Panc1 (cell line): ENCODE results near the gene CST11. TPM values are rescaled to one million over a fixed set of nuclear protein-coding genes. Genes with fewer than 3 reads are reported as not detected.

ENCODE experiments used
- ATAC-seq: fragments of 200-7000 bp; cut with Tn5 transposase; 2 replicates; pipeline ENCODE4 v1.9.1; 2020; ENCODE audit warnings: mild to moderate bottlenecking, moderate library complexity
- Bru-seq: library from RNA; stranded (reverse); fragments of 400-500 nt; gene quantifications from one replicate; lab custom pipeline; 2021; lab: Mats Ljungman, UMichigan
- BruChase-seq, 2 experiments: library from RNA; stranded (reverse); fragments of 400-500 nt; gene quantifications; one replicate each; lab custom pipeline; 2021; lab: Mats Ljungman, UMichigan
- BruUV-seq: library from RNA; stranded (reverse); fragments of 400-500 nt; replicated peaks from 2 replicates; lab custom pipeline; 2021; lab: Mats Ljungman, UMichigan
- CTCF ChIA-PET: fragments of 300-600 bp; sonication (Branson Sonifier 250); formaldehyde crosslinking; loops from one replicate; lab custom pipeline; 2022; ENCODE audit warnings: antibody characterized with exemption; lab: Charles Lee
- POLR2A ChIA-PET: fragments of 300-600 bp; sonication (Branson Sonifier 250); formaldehyde crosslinking; loops from one replicate; lab custom pipeline; 2022; ENCODE audit warnings: antibody characterized with exemption; lab: Charles Lee
- DNase-seq: peaks from one replicate; pipeline ENCODE4 v3.0.0-alpha.2; 2010; ENCODE audit warnings: low read depth, low spot score
- H3K27ac ChIP-seq: 2 replicates; pipeline ENCODE4 v1.5.1; 2011; ENCODE audit warnings: mild to moderate bottlenecking, low read length, inconsistent platforms
- H3K27me3 ChIP-seq: fragments of 200-500 bp; sonication (Bioruptor generic); 2 replicates; pipeline ENCODE4 v1.6.0; 2014; ENCODE audit warnings: low read length, inconsistent platforms; ENCODE audit not compliant: control insufficient read depth, insufficient read depth
- H3K36me3 ChIP-seq: fragments of 200-500 bp; sonication (Bioruptor generic); 2 replicates; pipeline ENCODE4 v1.5.1; 2014; ENCODE audit warnings: inconsistent platforms, mild to moderate bottlenecking, low read length, moderate library complexity; ENCODE audit not compliant: control insufficient read depth, insufficient read depth
- H3K4me1 ChIP-seq: 2 replicates; pipeline ENCODE4 v1.5.1; 2011; ENCODE audit warnings: inconsistent platforms, mild to moderate bottlenecking, low read length, moderate library complexity; ENCODE audit not compliant: control insufficient read depth, insufficient read depth
- H3K4me3 ChIP-seq, 2 experiments: 2 replicates each; pipeline ENCODE4 v1.5.1; 2011 to 2012; ENCODE audit warnings: low read depth in 2 of 2, low read length in 2 of 2, mild to moderate bottlenecking in 2 of 2, inconsistent platforms in 1 of 2, moderate library complexity in 1 of 2
- H3K9me3 ChIP-seq: fragments of 200-500 bp; sonication (Bioruptor generic); 2 replicates; pipeline ENCODE4 v1.5.1; 2014; ENCODE audit warnings: low read depth, mild to moderate bottlenecking, inconsistent platforms, low read length, moderate library complexity; ENCODE audit not compliant: control insufficient read depth, insufficient read depth
- CTCF ChIP-seq: fragments of 450-650 bp; IDR thresholded peaks from 2 replicates; pipeline ENCODE4 v1.5.1; 2017; ENCODE audit warnings: mild to moderate bottlenecking
- POLR2AphosphoS5 ChIP-seq: IDR thresholded peaks from 2 replicates; pipeline ENCODE4 v1.6.1; 2012; ENCODE audit warnings: mild to moderate bottlenecking, low read depth, low read length, moderate library complexity
- REST ChIP-seq, 2 experiments: IDR thresholded peaks; 2 replicates each; pipeline ENCODE4 v1.6.1; 2011 to 2012; ENCODE audit warnings: low read depth in 2 of 2, control low read depth in 1 of 2, low read length in 1 of 2, mild to moderate bottlenecking in 1 of 2, moderate library complexity in 1 of 2; ENCODE audit not compliant: insufficient read depth in 1 of 2
- SIN3A ChIP-seq: IDR thresholded peaks from 2 replicates; pipeline ENCODE4 v1.6.1; 2012; ENCODE audit warnings: low read depth, mild to moderate bottlenecking, low read length, moderate library complexity, borderline replicate concordance; ENCODE audit not compliant: insufficient read depth
- TCF7L2 ChIP-seq: IDR thresholded peaks from 2 replicates; pipeline ENCODE4 v1.6.1; 2011; ENCODE audit warnings: mild to moderate bottlenecking, low read depth, low read length, inconsistent platforms
- in situ Hi-C: cut with HindIII; loops from 2 replicates; pipeline ENCODE4 v1.10.0; 2016; ENCODE audit warnings: low sequenced_read_pairs, low pct_unique_long_range_greater_than_20kb
- intact Hi-C: fragments of 100-400 bp; cut with micrococcal nuclease; formaldehyde crosslinking; loops from one replicate; pipeline ENCODE4 v1.10.0; 2022; ENCODE audit not compliant: unreplicated experiment
- long read RNA-seq: library from polyadenylated mRNA; unstranded; transcript quantifications from one replicate; pipeline ENCODE4 v2.0.0, GENCODE V29; 2021; ENCODE audit not compliant: unreplicated experiment
- polyA plus RNA-seq: library from polyadenylated mRNA; unstranded; fragments of >200 nt; gene quantifications from one replicate; pipeline ENCODE4 v1.2.1, GENCODE V29; 2012; ENCODE audit warnings: missing spikeins; ENCODE audit not compliant: insufficient read length
- total RNA-seq: library from RNA; stranded (reverse); gene quantifications from one replicate; pipeline ENCODE4 v1.2.1, GENCODE V29; 2021; ENCODE audit not compliant: unreplicated experiment

The CST11 gene
- total RNA-seq (not detected), Bru-seq, nascent RNA (not detected), BruChase-seq, experiment 1, labeled RNA remaining after a 2-hour chase (not detected), BruChase-seq, experiment 2, labeled RNA remaining after a 6-hour chase (not detected)
- not detected for polyA plus RNA-seq
- long read RNA-seq = 0 reads

- ATAC-seq (no peak), DNase-seq (no peak)
- no peaks in the 10 kb centered on the region for H3K27me3 ChIP-seq
- TF ChIP-seq TCF7L2 = no peak
- no peak for TF ChIP-seq SIN3A
- TF ChIP-seq CTCF = no peak
- no peaks in the 10 kb centered on the region for H3K36me3 ChIP-seq
- no peak within 1 kb of the TSS for H3K4me3 ChIP-seq
- H3K27ac ChIP-seq = no peak within 1 kb of the TSS
- in situ Hi-C loops = no loop called here
- no peaks in the 10 kb centered on the region for H3K9me3 ChIP-seq
- intact Hi-C loops = no loop called here
- no peaks in the 10 kb centered on the region for H3K4me1 ChIP-seq
- ChIA-PET CTCF (no interaction called here), POLR2A (no interaction called here)
- BruUV-seq = no TSS peak
Observed at GRCh38 chr20:23452776-23453175, at the start of gene CST11. Gene CST11, minus strand, starts transcription at chr20:23452876. Its CDS starts 65 bp downstream, at chr20:23452811.

- TF ChIP-seq TCF7L2 = no peak
- no peak for TF ChIP-seq SIN3A
- no peak for TF ChIP-seq CTCF
- TF ChIP-seq REST (IDR thresholded peaks at IDR 0.05; ENCODE audit: insufficient read depth in 1 of 2, low read depth in 2 of 2, low read length in 1 of 2) = no peak
- no peak for TF ChIP-seq POLR2AphosphoS5
- Histone ChIP-seq H3K4me3 (no peak overlapping the region), H3K27me3 (peaks cover 3% of the 10 kb centered on the region), H3K4me1 (no peaks in the 10 kb centered on the region), H3K36me3 (no peaks in the 10 kb centered on the region), H3K27ac (no peak overlapping the region), H3K9me3 (no peaks in the 10 kb centered on the region)
- ATAC-seq (no peak), DNase-seq (no peak)
- BruUV-seq = no TSS peak
- POLR2A ChIA-PET = no interaction called here
- in situ Hi-C loops = no loop called here
- CTCF ChIA-PET = no interaction called here
- intact Hi-C loops = no loop called here
Observed at GRCh38 chr20:23501926-23502325, 49.2 kb upstream of the CST11 start.
